ENCODE results near the gene C19orf33. TPM values are rescaled to one million over a fixed set of nuclear protein-coding genes. Genes with fewer than 3 reads are reported as not detected.

Gene C19orf33
- total and polyA plus RNA-seq, 2 of the 8 experiments (the other 6 are each of a cell fraction or from before 2014, with no cell fraction given), result 6.0 to 36.0 TPM

DNA sequence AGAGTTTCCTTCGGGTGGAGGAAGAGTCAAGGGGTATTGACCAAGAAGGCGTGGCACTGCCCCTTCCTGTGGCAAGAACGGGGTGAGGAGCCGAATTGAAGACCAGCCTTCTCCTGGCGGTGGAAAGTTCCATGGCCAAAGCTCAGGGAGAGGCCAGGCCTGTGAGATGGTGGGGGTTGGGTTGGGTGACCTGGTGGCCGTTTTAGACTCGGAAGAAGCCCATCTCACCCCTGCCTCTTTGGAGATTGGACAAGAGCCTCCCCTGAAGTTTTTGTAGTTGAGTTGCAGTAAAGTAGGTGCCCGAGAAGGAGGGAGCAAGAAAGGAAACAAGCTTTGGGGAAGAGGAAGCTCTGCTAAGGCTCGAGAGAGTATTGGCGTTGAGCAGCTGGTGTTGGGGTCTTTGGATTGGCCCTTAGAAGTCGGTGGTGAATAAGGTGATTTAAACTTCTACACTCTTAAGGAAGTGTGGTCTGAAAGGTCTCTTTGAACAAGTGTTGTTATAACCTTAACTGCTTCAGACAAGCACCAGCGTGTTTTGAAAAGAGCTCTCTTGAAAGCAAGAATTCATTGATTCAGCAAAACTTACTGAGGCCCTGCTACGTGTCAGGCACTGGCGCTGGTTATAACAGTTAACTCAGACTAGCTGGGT lies 38.7 kb upstream of the C19orf33 start:
- Histone ChIP-seq H3K56ac (replicated peaks; ENCODE audit: insufficient read length, low read depth, low read length) (peak overlapping the region; percentile 89), H3K23ac (ENCODE audit: insufficient read length) (no peak overlapping the region), H3K4me3 (ENCODE audit: extremely low read depth in 1 of 4, insufficient read depth in 2 of 4, low read depth in 3 of 4, low read length in 4 of 4) (peak overlapping the region; percentile 84 to 89 (median 85)), H3K4me2 (ENCODE audit: insufficient read depth in 1 of 2, low read depth in 2 of 2, low read length in 2 of 2) (peak overlapping the region; percentile 97 to 100), H4K20me1 (replicated peaks in 1 of 2; ENCODE audit: control insufficient read depth in 1 of 2, insufficient read depth in 2 of 2, low read length in 2 of 2) (peaks cover 8 to 20% of the 10 kb centered on the region in 2 experiments), H3K23me2 (ENCODE audit: low read depth, low read length) (peaks cover 7% of the 10 kb centered on the region), H3K9ac (replicated peaks in 1 of 4; ENCODE audit: extremely low read depth in 1 of 4, low read depth in 3 of 4, low read length in 3 of 4) (peak overlapping the region; percentile 78 to 92 (median 88)), H3K79me1 (ENCODE audit: low read depth, low read length) (peaks cover 19% of the 10 kb centered on the region), H3K27me3 (replicated peaks in 1 of 4; ENCODE audit: control insufficient read depth in 3 of 4, extremely low read depth in 1 of 4, insufficient read depth in 3 of 4, low read length in 3 of 4) (no peaks in the 10 kb centered on the region), H3K18ac (ENCODE audit: extremely low read depth, low read length) (peak overlapping the region; percentile 81), H3K27ac (ENCODE audit: low read depth, low read length) (peak overlapping the region; percentile 94), H3K36me3 (ENCODE audit: control insufficient read depth in 2 of 4, insufficient read depth in 4 of 4, low read length in 3 of 4) (0 out of 8 replicates have a peak, but pooled peaks cover 0 to 5% (median 0%) of the 10 kb centered on the region in 4 experiments), H3K9me3 (ENCODE audit: insufficient read depth in 2 of 2, low read depth in 1 of 2, low read length in 1 of 2) (no peaks in the 10 kb centered on the region), H4K91ac (replicated peaks; ENCODE audit: insufficient read length, low read length) (peak overlapping the region; percentile 94), H4K5ac (ENCODE audit: insufficient read length, low read depth, low read length) (peak overlapping the region; percentile 12), H3K4me1 (replicated peaks in 1 of 4; ENCODE audit: control insufficient read depth in 3 of 4, insufficient read depth in 4 of 4, low read length in 3 of 4) (peaks cover 12 to 34% (median 19%) of the 10 kb centered on the region in 4 experiments), H2BK12ac (ENCODE audit: low read depth, low read length) (peak overlapping the region; percentile 72; the same call in 1 of the 2 replicates), H2AK5ac (ENCODE audit: low read depth, low read length) (no peak overlapping the region), H3K79me2 (ENCODE audit: control insufficient read depth in 1 of 2, insufficient read depth in 2 of 2, low read length in 2 of 2) (peaks cover 33 to 54% of the 10 kb centered on the region in 2 experiments), H2AFZ (ENCODE audit: low read length) (no peak overlapping the region), H2BK120ac (replicated peaks; ENCODE audit: low read depth, low read length) (no peak overlapping the region), H2BK20ac (ENCODE audit: low read length) (no peak overlapping the region), H4K8ac (ENCODE audit: extremely low read depth, insufficient read depth, low read length) (peak overlapping the region; percentile 63; the same call in 1 of the 2 replicates), H3K4ac (replicated peaks; ENCODE audit: insufficient read length, low read depth, low read length) (peak overlapping the region; percentile 33), H3K14ac (ENCODE audit: insufficient read length) (no peak overlapping the region), H2BK15ac (ENCODE audit: low read length) (0 out of 2 replicates have a peak overlapping the region, but pooled peaks have one; percentile 88), H2BK5ac (ENCODE audit: low read depth, low read length) (peak overlapping the region; percentile 99)
- FAIRE-seq (no peak), DNase-seq (ENCODE audit: low read depth in 1 of 2, low spot score in 2 of 2) (no peak)
- ChIA-PET CTCF (ENCODE audit: partially characterized antibody) (interaction anchor here (0.7 to 8.6 kb wide), 20 partner anchors 9 to 123 kb away, joined by 3 to 84 read pairs (median 5); partner anchors contain the start of genes C19orf33, KCNK6, PPP1R14A and PSMD8), POLR2A (ENCODE audit: partially characterized antibody) (interaction anchor here (0.6 to 3.6 kb wide), 28 partner anchors 8 to 139 kb away, joined by 3 to 25 read pairs (median 4); partner anchors contain the start of genes FAM98C, GGN and PPP1R14A)
- 22% methylated on average over 14 of the region's 14 CpGs; no CpG with 5 or more reads in 1 of the 2 experiments for WGBS, 2 experiments (ENCODE audit: extremely low coverage in 1 of 2, insufficient coverage in 1 of 2, insufficient read length in 1 of 2, insufficient replicate concordance in 2 of 2, low coverage in 1 of 2, low lambda C conversion rate in 2 of 2, missing lambda C conversion rate in 1 of 2)
- TF ChIP-seq TAF1 (IDR thresholded peaks at IDR 0.05; ENCODE audit: low read depth, low read length) (no peak), CBX5 (IDR thresholded peaks at IDR 0.05; ENCODE audit: low read depth, low read length) (no peak), SAP30 (IDR thresholded peaks at IDR 0.05; ENCODE audit: insufficient read depth, insufficient replicate concordance, low read length) (peak; percentile 22), SP1 (IDR thresholded peaks at IDR 0.05; ENCODE audit: low read depth, low read length) (0 out of 2 replicates have a peak, but pooled peaks have one; percentile 8)

Data from H1 (cell line).